ENCODE results near the gene AP1S1. TPM values are rescaled to one million over a fixed set of nuclear protein-coding genes. Genes with fewer than 3 reads are reported as not detected.

Gene AP1S1
- total and polyA plus RNA-seq, 3 donors from 2014 or later = 31.7 to 54.8 (median 46.3) TPM

DNA sequence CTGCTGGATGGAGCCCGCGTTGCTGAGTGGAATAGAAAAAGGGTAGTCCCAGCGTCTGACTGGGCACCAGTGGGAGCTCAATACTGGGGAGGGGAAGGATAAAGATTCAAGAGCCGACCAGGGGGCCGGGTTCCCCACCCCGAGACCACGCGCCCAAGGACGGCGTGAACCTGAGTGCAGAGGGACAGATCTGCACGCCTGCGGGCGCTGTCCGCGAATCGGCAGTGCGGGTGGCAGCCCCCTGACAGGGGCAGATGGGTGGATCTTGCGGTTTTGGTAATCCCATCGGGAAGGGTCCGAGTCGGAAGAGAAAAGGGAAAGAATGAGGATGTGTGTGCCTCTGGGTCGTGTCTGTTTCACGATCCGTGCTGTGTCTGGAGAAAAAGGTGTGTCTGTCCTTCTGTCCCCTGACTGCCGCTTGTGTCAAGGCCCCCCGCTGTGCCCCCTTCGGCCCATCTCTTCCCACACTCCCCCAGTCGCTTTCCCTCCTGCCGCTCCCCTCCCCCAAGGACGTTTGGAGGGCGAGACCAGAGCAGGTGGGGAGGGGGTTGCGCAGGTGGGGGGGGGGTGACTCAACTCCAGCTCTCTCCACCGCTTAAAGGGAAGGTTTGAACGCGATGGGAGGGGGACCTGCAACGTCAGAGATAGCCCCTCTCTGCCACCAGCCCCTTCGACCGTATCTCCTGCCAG, 11.8 kb downstream of the AP1S1 start:
- H3K9me3 ChIP-seq = no peaks in the 10 kb centered on the region
- H3K36me3 ChIP-seq (ENCODE audit: low read depth, missing control alignments) = no peaks in the 10 kb centered on the region
- 1 to 2% methylated on average over 37 to 38 of the region's 38 CpGs for WGBS, 2 donors
- TF ChIP-seq, protein P1, sequence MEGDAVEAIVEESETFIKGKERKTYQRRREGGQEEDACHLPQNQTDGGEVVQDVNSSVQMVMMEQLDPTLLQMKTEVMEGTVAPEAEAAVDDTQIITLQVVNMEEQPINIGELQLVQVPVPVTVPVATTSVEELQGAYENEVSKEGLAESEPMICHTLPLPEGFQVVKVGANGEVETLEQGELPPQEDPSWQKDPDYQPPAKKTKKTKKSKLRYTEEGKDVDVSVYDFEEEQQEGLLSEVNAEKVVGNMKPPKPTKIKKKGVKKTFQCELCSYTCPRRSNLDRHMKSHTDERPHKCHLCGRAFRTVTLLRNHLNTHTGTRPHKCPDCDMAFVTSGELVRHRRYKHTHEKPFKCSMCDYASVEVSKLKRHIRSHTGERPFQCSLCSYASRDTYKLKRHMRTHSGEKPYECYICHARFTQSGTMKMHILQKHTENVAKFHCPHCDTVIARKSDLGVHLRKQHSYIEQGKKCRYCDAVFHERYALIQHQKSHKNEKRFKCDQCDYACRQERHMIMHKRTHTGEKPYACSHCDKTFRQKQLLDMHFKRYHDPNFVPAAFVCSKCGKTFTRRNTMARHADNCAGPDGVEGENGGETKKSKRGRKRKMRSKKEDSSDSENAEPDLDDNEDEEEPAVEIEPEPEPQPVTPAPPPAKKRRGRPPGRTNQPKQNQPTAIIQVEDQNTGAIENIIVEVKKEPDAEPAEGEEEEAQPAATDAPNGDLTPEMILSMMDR (IDR thresholded peaks at IDR 0.05) = no peak
- no peak for TF ChIP-seq POLR2A (IDR thresholded peaks at IDR 0.05)
- DNase-seq = no peak
- H3K4me3 ChIP-seq = no peak overlapping the region
- peaks cover 17% of the 10 kb centered on the region for H3K4me1 ChIP-seq
- H3K27me3 ChIP-seq = no peaks in the 10 kb centered on the region
- intact Hi-C loops (cut with DNase I; ENCODE audit: low total_unique reads) = loop anchor here (10.0 kb wide), 1 partner anchor 119 kb away; no protein-coding TSS in a partner anchor
- no peak overlapping the region for H3K27ac ChIP-seq

DNA sequence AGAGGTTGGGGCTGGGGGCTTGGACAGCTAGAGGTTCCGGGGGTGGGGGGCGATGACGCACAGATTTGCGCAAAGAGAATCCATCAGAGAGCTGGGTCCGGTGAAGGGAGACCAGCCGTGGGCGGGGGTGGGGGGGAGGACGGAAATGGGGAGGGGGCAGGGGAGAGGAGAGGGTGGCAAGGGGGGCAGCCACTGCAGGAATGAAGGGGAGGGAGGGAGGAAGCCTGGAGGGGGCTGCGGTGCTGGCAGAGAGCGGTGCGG, 12.3 kb downstream of the AP1S1 start:
- H3K27me3 ChIP-seq = no peaks in the 10 kb centered on the region

DNA sequence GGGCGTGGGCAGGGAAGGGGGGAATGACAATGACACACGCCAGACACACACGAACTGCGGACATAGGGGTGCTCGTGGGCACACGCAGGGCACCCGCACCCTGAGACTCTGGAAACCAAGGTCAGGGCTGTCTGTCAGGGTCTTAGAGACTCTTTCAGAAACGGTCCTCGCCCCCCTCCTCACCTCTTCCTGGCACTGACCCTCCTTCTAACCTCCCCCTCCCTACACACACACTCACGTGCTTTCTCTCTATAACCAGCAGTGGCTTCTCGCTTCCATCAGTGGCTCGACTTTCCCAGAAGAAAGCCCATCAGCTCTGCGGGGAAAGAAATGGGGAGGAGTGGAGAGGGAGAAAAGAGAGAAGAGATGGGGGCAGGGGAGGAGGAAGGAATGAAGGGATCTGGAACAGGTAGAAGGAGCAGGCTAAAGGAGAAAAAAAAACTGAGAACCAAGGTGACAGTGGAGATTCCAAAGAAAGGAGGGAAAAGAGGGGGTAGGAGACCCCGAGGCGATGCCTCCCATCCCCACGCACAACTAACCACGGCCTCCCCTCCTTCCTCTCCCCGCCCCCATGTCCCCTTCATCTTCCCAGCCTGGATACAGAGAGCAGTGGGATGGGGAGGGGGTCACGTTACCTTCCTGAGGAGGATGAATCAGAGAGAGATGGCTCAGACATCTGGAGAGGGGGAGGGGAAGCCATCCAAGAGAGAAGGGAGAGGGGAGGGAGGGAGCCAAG, 12.8 kb downstream of the AP1S1 start:
- no peaks in the 10 kb centered on the region for H3K9me3 ChIP-seq
- DNase-seq = no peak
- peaks cover 20% of the 10 kb centered on the region for H3K4me1 ChIP-seq
- intact Hi-C loops (cut with DNase I; ENCODE audit: low total_unique reads) = loop anchor here (10.0 kb wide), 1 partner anchor 118 kb away; no protein-coding TSS in a partner anchor
- H3K27ac ChIP-seq = no peak overlapping the region
- WGBS, 2 donors = 1% methylated on average over 19 of the region's 19 CpGs
- no peak overlapping the region for H3K4me3 ChIP-seq
- TF ChIP-seq POLR2A (IDR thresholded peaks at IDR 0.05) = no peak
- TF ChIP-seq, protein P1 (IDR thresholded peaks at IDR 0.05) = no peak
- H3K36me3 ChIP-seq (ENCODE audit: low read depth, missing control alignments) = no peaks in the 10 kb centered on the region
- no peaks in the 10 kb centered on the region for H3K27me3 ChIP-seq

More for the DNA sequence above, 12.3 kb downstream of the AP1S1 start:
- no peak for DNase-seq
- peaks cover 17% of the 10 kb centered on the region for H3K4me1 ChIP-seq
- TF ChIP-seq POLR2A (IDR thresholded peaks at IDR 0.05) = no peak
- TF ChIP-seq, protein P1 (IDR thresholded peaks at IDR 0.05) = no peak
- no peak overlapping the region for H3K27ac ChIP-seq
- 0% methylated on average over 9 to 11 of the region's 11 CpGs for WGBS, 2 donors
- no peaks in the 10 kb centered on the region for H3K9me3 ChIP-seq
- intact Hi-C loops (cut with DNase I; ENCODE audit: low total_unique reads) = loop anchor here (10.0 kb wide), 1 partner anchor 118 kb away; no protein-coding TSS in a partner anchor
- H3K36me3 ChIP-seq (ENCODE audit: low read depth, missing control alignments) = no peaks in the 10 kb centered on the region
- H3K4me3 ChIP-seq = no peak overlapping the region

DNA sequence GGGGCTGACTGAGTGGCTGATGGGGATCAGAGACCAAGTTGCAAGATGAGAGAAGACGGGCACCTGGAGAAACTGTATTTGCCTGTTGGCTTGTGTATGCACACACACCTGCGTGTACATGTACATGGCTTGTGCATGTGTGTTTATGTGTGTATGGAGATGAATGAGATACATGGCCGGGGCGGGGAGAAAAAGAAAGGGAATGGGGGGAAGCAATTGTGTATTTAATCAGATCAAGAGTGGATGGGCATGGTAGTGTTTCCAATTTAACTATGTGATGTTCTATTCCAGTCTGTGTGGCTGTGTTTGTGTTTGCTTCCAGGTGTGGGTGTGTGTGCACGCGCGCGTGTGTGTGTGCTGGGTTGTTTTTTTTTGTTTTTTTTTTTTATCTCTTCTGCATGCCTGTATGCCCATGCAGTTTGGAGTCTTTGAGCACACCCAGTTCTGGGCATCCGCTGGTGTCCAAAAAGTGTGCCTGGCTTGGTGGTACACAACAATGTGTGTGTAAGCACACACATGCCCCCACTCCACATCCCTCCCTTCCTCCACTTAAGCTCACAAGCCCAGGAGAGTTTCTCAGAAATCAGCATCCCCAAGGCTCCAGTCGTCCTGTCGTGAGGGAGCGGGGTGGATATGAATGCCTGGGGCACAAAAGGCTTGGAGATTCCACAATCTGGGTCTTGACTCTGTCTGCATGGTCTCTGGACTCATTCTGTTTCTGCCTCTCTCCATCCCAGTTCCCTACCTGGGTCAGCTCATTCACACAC, 13.6 kb downstream of the AP1S1 start:
- Histone ChIP-seq H3K27ac (no peak overlapping the region), H3K4me1 (peaks cover 24% of the 10 kb centered on the region), H3K36me3 (ENCODE audit: low read depth, missing control alignments) (no peaks in the 10 kb centered on the region), H3K4me3 (no peak overlapping the region), H3K27me3 (no peaks in the 10 kb centered on the region), H3K9me3 (no peaks in the 10 kb centered on the region)
- WGBS, 2 donors = 5 to 6% methylated on average over 12 of the region's 12 CpGs
- DNase-seq = no peak
- intact Hi-C loops (cut with DNase I; ENCODE audit: low total_unique reads) = loop anchor here (10.0 kb wide), 1 partner anchor 117 kb away; no protein-coding TSS in a partner anchor
- no peak for TF ChIP-seq POLR2A (IDR thresholded peaks at IDR 0.05)
- TF ChIP-seq, protein P1 (IDR thresholded peaks at IDR 0.05) = no peak

All from testis (tissue), 3 donors.